Upper lobe of left lung (tissue), 4 donors: ENCODE data around the gene AMIGO3.

Experiments used
- POLR2AphosphoS5 ChIP-seq, 2 donors: sonication (generic); formaldehyde crosslinking; IDR thresholded peaks; one replicate each; pipeline ENCODE4 v1.5.1; 2017; ENCODE audit warnings: antibody characterized with exemption in 2 of 2
- TF ChIP-seq, protein P1 (sequence below), 6 experiments: fragments of 450-650 bp in 4 of 6; fragments of 200-600 bp in 2 of 6; sonication (generic) in 2 of 6; IDR thresholded peaks; one replicate each; pipeline ENCODE4 v1.5.1; 2016 to 2019; ENCODE audit warnings: antibody characterized with exemption in 6 of 6

GRCh38 chr3:49702672-49703071, 16.8 kb downstream of the AMIGO3 start:
- TF ChIP-seq, protein P1, sequence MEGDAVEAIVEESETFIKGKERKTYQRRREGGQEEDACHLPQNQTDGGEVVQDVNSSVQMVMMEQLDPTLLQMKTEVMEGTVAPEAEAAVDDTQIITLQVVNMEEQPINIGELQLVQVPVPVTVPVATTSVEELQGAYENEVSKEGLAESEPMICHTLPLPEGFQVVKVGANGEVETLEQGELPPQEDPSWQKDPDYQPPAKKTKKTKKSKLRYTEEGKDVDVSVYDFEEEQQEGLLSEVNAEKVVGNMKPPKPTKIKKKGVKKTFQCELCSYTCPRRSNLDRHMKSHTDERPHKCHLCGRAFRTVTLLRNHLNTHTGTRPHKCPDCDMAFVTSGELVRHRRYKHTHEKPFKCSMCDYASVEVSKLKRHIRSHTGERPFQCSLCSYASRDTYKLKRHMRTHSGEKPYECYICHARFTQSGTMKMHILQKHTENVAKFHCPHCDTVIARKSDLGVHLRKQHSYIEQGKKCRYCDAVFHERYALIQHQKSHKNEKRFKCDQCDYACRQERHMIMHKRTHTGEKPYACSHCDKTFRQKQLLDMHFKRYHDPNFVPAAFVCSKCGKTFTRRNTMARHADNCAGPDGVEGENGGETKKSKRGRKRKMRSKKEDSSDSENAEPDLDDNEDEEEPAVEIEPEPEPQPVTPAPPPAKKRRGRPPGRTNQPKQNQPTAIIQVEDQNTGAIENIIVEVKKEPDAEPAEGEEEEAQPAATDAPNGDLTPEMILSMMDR (IDR thresholded peaks at IDR 0.05): no peak
- no peak for TF ChIP-seq POLR2AphosphoS5 (IDR thresholded peaks at IDR 0.05)
